ENCODE data around the gene TBCD.

TBCD gene

DNA sequence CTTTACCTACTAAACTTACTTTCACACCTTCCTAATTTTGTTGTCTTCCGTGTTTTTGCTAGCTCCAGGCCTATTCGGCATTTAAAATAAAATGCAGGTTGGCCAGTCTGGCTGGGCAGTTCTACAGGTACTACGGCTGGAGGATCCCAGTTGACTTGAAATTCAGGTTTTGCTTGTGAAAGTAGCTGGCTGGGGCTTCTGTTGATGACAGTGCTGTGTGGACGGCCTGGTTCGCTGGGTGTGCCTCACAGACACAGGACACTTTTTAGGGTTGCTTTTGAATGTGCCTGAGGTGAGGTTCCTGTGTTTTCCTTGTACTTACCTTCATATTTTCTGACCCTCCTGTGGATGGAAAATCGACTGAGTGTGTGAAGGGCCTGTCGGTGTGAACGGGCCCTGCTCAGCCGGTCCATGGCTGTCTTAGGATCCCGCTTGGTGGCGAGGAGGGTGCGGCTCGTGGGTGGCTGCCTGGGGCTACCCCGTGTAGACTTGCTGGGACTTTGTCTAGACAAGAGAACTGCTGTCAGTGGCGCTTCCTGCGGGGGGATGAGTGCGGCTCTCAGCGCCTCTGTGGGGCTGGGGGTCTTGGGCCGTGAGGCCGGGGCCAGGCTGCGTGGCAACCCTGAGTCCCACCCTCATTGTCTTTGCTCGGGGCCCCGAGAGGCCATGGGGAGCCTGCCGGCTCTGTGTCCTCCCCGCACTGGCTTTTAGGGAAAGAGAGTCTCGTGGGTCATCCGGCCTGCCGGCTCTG is 106.7 kb downstream of the TBCD start:
- no peak for DNase-seq (ENCODE audit: low read depth)

DNA sequence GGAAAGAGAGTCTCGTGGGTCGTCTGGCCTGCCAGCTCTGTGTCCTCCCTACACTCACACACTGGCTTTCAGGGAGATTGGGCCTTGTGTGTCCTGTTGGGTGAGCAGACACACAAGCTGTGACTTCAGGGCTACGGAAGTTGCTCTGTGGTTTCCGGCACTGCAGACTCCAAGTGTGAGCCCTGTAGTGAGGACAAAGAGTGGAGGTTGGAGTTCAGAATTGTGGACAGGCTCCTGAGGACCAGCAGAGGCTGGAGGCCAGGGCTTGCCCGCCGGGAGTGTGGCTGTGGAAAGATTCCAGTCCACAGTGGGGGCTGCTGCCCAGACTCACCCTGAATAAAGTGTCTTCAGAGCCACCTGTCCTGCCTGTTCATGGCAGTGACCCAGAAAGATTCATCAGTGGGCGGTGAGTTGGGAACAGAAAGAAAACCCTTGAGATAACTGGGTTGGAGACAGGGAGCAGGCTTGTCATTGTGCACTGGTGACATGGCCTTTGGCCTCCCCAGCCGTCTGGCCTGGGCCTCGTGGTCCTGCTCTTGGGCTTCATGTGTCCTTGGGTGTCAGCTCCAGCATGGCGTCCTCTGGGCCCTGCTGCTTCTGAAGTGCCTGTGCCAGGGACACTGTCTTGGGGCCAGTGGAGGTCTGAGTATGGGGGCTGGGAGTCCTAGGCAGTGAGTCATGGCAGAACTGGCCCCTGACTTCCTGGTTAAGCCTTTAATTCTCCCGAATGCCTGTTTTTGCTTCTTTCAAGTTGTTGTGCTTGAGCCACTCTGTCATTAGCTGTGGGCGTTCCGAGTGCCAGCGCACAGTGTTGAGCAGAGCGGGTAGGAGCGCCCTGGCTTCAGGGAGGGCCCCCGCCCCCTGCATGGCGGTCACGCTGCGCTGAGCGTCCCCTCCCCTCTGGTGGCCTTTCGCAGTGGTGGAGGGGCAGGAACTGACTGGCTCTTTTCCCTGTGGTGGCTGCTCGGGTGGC is 107.9 kb downstream of the TBCD start:
- no peak for DNase-seq (ENCODE audit: low read depth)

DNA sequence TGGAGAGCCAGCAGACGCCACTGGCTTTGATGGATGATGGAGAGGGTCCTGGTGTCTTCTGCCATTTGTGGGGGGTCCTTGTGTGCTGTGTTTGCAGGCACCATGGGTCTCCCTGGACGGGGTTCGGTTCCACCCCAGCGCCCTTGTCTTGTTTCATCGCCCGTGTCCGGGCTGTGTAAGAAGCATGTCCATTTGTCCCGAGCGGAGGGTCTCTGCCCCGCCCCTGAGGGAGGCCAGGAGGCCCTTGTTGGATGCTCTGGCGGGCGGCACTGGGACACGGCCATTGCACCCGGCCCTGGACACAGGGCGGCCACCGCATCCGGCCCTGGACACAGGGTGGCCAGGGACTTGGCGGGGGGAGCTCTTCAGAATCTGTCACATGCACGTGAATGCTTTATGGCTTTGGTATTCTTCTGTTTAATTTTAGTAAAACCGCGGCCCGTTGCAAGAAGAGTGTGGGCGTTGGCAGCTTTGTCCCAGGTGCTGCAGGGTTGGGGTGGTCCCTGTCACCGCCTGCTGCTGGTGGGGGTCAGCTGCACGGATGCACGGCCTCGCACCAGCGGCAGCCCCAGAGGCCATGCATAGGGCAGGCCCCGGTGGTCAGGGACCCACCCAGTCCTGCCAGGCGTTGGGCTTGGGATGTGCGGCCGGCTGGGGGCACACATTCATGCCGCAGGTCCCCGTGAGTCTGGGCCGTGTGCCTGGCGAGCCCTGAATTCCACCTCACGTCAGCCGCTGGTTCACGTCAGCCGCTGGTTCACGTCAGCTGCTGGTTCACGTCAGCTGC is 108.9 kb downstream of the TBCD start:
- DNase-seq (ENCODE audit: low read depth): no peak

DNA sequence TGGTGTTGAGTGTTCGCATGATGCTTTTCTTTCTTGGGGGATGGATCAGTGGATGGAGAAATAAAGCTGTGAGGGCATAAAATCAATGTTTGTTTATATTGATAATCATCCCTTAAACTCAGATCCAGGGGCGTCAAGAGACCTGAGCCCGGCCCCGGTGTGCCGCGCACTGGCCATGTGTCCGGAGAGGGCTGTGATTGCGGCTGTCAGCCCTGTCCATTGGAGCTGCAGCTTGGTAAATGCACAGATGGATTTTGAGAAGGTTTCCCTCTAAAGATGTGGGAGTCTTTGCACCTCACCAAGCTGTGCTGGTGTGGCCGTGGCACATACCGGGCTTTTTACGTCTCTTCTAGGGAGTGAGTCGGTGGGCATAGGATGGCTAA is 109.5 kb downstream of the TBCD start:
- no peak for DNase-seq (ENCODE audit: low read depth)

DNA sequence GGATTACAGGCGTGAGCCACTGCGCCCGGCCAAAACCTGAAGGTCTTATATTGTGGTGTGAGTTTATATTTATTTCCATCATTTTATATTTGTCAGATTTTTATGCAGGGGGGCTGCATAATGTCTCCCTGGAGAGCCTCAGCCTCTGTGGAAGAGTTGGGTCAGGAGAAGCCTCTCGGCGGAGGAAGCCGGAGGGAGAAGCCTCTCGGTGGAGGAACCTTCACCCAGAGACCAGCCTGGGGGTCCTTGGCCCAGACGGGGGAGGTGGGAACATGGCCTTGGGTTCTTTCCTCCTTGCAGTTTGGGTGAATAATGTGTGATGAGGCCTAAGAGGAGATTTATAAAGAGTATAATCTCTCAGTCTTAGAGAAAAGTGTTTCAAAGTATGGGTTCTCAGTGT is 110.3 kb downstream of the TBCD start:
- DNase-seq (ENCODE audit: low read depth): no peak

DNA sequence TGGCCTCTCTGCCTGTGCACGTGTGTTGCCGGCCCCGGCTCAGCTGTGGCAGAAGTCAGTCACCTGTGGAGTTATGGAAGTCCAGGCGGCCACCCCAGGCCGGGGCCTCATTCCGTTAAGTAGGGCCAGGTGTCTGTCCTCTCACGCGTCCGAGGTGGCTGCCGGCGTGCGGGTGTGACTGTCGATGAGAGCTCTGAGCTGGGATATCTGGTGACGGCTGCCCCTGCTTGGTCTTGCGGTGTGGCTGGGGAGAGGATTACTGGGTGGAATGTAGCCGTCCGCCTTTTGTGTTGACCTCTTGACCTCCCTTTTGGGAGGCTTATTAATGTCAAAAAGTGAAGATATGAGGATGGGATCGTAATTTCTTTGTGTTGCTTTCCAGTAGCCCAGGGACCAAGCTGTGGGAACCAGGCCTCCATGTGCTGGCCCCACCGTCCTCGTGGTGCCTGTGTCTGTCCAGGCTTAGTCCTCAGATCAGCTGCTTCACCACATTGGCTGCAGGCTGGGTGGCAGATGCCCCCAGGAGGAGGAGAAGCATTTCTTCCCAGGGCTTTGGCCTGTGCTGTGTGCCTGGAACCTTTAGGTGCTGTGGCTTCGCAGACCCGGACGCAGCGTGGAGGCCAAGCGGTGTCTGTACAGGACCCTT is 111.0 kb downstream of the TBCD start:
- DNase-seq (ENCODE audit: low read depth): no peak

DNA sequence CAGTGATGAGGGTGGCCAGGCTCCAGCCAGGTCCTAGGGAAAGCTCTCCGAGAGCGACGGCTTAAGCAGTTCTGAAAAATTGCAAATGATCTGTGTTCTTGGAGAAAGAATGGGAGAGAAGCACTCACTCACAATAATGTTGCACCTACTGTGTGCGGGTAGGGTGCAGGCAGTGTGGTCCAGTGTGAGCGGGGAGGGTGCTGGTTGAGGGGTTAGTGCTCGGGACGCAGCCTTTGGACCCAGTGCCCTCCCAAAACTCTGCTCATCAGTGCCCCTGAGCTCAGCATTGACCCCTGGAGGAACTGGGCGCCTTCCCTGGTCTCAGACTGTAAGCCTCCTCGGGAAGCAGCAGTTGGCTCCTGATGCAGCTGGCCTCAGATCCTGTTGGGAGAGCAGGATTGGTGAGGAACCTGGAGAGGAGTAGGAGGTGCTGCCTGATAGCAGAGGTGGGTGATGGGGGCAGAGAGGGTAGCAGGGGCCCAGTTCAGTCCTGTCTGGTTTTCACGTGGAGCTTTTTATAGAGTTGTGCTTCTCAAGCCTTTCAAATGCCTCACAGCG is 111.6 kb downstream of the TBCD start:
- DNase-seq (ENCODE audit: low read depth): no peak

DNA sequence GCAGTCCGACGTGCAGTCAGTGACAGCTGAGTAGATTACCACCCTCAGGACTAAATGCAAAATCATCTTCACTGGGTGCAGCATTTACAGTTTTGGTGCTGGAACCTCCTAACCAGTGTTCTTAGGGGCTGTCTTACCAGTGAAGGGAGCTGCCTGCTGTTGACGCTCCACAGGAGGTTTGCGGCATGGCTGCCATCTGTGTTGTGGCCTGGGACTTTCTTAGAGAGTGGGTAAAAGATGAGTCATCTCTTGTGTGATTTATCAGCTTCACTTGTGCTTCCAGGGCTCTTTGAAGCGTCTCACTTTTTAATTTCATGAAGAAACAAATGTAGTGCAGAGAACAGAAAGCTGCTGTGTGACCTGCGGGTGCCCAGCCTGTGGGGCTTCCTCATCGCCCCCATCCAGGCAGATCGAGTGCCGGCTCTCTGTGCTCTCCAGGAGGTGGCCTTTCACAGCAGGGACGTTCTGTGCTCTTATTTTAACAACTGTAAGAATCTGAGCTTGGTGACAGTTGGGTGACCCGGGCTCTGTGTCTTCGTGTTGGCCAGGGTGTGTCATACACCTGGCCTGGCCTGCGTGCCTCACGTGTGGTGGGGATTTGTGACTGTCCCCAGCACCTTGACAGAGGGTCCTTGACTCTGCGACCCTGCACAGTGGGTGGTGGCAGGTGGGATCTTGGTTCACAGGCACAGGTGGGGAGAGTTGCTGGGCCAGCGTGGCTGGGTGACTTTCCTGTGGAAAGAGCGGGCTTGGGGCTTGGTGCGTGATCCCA is 112.3 kb downstream of the TBCD start:
- DNase-seq (ENCODE audit: low read depth): peak; percentile 85

DNA sequence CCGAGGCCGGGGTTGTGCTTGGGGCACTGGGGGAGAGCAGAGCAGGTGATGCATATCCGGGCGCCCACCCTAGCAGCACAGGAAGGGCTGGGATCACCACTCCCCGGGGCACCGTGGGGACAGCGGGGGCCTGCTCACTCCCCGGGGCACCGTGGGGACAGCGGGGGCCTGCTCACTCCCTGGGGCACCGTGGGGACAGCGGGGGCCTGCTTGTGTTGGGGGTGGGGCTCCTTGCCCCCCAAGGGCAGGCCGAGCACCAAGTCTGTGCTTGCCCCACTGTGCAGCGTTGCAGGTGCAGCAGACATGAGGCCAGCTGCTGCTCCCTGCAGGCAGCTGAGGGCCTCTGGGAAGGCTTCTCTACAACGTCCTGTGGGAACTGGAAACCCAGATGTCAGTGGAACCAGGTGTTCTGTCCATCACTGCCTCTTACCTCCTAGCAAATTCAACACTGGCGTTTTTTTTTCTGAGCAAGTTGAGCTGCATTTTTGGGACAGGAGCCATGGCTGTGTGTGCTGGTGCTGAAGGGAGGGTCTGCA is 112.9 kb downstream of the TBCD start:
- DNase-seq (ENCODE audit: low read depth): no peak

DNA sequence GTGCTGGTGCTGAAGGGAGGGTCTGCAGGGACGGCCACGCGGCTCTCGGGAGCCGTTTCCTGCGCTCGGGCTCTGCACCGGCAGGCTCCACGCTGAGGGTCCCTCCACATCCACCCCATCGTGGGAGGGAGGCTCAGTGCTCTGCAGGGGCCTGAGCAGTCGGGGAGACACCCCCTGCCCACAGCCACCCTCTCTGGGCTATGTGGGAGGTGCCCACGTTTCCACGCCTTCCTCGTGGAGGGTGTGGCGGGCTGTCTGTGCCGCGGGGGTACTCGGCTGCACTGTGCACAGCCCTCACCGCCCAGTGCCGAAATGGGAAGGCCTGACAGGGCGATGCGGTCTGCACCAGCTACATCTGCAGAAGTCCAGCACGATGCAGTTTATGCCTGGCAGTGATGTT is 113.4 kb downstream of the TBCD start:
- DNase-seq (ENCODE audit: low read depth): no peak

DNA sequence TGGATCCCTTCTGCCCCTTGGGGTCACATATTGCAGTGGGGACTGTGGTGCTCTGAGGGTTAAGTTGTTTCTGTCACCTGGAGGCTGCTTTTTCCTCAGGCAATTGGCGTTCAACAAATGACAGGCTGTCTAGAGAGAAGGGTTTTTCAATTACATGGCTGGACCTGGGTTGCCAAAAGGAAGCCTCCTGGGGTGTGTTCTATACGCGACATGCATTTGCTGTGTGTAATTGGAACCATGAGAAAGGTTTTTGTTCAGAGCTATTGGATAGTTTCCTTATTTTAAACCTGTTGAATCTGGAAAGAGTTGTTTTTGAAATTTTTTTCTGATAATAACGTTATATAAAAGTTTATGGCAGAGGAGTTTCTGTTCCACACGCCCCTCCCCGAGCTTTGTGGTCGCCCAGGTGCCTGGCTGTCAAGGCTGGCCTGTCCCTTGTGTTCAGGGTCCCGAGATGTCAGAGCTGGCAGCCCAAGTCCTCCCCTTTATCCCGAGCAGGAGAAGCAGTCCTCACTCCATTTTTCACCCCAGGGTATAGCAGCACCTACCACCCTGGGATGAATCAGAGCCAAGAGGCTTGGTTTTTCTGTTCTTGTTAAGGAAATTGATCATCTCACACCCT is 114.0 kb downstream of the TBCD start:
- DNase-seq (ENCODE audit: low read depth): no peak

DNA sequence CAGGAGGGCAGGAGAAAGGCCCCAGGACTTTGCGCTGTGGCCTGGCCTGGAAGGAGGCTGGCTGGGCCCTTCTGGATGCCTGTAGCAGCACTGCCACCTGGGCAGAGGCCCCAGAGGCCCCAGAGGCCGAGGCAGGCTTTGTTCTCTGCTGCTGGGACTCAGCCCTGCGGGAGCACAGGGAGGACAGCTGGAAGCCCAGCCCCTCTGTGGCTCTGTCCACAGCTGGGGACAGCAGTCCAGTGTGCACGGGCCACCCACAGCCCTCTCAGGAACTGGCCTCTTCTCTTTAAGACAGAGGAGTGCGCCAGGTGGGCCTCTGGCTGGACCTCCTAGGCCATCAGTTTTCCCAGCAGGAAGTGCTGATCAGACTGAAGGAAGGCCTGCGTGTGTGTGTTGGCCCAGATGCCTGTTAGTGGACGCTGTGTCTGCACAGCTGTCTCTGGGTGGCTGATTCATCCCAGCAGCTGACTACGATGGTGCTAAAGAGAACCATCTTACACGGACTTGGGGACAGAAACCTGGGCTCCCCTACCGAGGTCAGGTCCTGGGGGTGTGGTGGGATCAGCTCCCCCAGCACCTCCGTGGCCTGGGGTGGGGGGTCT is 114.8 kb downstream of the TBCD start:
- no peak for DNase-seq (ENCODE audit: low read depth)

DNA sequence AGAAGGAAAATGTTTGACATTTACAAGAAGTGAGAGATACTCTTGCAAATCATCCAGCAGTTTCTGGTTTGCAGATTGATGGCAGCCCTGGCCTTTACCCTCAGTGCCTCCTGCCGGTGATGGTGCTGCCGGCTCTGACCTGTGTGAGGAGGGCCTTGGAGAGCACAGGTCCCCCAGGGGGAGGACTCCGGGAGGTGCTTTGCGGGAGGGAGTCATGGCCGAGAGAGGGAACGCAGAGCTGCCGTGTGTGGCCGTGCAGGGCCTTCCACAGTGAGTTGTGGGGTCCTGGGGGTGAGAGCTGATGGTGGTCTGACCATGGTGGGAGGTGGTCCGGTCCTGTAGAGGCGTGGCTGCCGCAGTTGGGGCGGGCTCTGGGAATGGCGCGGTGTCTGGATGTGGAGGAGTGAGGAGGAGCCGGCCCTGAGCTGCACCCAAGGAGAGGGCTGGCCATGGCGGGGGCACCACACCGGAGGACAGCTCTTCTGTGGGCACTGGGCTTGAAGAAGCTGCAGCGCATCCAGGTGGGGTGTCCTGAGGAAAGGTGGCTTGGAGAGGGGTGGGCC is 116.0 kb downstream of the TBCD start:
- DNase-seq (ENCODE audit: low read depth): no peak

DNA sequence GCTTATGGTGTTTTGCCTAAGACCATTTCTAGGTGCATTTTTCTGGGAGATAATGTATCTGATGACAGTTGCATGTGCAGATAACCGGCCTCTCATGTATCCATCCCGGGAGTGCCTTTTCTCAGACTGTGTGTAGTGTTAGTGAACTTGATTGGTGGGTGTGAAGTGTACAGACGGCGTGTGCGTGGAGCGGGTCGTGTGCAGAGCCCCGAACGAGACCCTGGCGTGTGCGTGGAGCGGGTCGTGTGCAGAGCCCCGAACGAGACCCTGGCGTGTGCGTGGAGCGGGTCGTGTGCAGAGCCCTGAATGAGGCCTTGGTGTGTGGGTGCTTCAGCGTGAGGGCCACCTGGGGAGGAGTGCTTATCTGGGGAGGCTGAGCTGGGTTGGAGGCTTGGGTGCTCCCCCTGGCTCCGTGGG is 116.9 kb downstream of the TBCD start:
- no peak for DNase-seq (ENCODE audit: low read depth)

DNA sequence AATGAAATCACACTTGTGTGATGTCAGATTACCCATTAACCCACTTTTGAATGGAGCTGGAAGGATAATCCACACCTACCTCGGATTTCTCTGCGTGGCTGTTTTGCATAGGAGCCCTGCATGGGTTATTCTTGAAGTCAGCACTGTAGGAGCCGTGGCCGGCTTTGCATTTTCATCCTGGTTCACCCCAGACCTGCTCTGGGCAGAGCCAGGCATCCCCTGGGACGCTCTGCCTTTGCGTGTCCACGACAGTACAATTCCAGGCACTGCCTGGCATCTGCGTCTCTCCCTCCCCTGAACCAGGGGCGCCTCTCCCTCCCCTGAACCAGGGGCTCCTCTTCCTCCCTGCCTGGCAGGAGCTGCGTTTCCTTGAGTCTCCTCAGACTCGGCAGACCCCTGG is 117.7 kb downstream of the TBCD start:
- DNase-seq (ENCODE audit: low read depth): no peak

DNA sequence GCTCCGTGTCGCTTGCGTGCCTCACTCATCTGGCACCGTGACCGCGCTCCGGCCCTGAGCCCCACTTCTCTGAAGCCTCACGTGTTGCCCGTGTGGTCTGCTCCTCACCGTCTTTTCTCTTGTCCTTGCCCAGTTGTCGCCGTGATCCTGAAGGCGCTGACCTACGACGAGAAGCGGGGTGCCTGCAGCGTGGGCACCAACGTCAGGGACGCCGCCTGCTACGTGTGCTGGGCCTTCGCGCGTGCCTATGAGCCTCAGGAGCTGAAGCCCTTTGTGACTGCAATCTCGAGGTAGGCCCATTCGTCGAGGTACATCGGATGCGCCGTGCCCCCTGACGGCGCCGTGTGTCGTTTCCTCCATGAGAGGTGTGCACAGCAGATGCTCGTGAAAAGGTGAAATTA is 118.2 kb downstream of the TBCD start:
- no peak for DNase-seq (ENCODE audit: low read depth)

DNA sequence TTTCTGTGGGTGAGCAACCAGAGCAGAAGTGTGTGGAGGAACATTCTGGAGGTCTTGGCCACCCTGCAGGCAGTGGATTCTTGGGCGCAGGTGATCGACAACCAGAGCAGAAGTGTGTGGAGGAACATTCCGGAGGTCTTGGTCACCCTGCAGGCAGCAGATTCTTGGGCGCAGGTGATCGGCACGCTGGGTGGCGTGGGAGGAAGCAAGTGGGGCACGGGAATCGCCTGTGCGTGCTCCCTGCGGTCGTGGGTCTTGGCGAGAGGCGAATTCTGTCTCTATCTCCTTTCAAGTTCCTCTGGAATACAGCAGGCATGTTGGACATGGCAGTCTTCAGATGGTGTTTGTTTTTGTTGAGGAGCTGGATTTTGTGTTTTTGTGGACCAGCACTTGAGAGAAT is 118.7 kb downstream of the TBCD start:
- no peak for DNase-seq (ENCODE audit: low read depth)

DNA sequence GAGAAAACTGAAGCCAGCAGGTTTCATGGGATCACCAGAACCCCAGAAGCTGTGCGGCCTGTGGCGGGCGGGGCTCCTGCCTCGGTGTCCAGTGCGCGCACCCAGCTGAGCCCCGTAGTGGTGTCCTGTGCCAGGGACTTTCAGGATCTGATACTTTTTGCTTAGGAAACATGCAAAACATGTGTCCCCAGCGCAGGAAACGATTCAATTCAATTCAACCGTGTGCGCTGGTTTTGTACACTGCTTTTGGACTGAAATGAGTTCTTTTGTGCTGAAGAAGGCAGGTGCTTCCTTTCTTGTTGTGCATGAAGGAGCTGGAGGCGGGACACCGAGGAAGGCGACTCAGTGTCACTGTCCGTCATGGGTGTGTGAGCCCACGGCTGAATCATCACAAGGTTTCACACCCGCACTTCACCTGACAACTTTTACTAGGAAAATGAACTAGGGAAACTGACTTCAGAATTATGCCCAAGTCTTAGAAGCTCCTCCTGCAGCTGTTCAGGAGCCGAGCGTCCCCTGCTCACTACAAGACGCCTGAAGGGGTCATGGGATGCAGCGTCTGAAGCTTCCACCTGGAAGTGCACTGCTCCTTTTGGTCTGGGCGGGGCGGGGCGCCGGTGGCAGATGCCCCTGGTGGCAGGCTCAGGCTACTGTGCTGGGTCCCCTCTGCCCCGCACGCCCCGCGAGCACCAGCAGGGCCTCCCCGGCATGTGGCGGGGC is 119.4 kb downstream of the TBCD start:
- DNase-seq (ENCODE audit: low read depth): no peak

All from T follicular helper cell (primary cell).